ENCODE data around the gene TBC1D22A.

DNA sequence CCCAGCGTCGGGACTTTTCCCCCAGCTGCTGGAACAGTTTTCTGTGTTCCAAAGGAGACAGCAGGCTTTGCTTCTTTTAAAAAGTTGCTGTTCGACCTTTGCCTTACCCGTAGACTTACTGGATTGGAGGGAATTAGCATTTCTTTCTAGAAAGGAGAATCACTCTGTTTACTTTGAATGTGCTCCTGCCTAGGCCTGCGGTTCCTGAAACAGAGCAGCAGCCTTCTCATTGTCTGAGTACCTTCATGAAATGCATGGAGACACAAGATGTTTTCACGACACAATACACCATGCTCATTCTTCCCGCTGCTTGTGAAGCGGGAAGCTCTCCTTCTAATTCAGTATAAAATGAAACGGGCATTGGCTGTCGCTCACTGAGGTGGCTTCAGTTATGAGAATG, 196.2 kb downstream of the TBC1D22A start:
- TF ChIP-seq, protein P1, sequence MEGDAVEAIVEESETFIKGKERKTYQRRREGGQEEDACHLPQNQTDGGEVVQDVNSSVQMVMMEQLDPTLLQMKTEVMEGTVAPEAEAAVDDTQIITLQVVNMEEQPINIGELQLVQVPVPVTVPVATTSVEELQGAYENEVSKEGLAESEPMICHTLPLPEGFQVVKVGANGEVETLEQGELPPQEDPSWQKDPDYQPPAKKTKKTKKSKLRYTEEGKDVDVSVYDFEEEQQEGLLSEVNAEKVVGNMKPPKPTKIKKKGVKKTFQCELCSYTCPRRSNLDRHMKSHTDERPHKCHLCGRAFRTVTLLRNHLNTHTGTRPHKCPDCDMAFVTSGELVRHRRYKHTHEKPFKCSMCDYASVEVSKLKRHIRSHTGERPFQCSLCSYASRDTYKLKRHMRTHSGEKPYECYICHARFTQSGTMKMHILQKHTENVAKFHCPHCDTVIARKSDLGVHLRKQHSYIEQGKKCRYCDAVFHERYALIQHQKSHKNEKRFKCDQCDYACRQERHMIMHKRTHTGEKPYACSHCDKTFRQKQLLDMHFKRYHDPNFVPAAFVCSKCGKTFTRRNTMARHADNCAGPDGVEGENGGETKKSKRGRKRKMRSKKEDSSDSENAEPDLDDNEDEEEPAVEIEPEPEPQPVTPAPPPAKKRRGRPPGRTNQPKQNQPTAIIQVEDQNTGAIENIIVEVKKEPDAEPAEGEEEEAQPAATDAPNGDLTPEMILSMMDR (IDR thresholded peaks at IDR 0.05): no peak
- TF ChIP-seq POLR2AphosphoS5 (IDR thresholded peaks at IDR 0.05) (no peak), POLR2A (IDR thresholded peaks at IDR 0.05) (no peak), EP300 (IDR thresholded peaks at IDR 0.05) (no peak)

Data from upper lobe of left lung (tissue), 4 donors.